GM13976 (cell line): ENCODE data around the gene SIRPA.

Experiments
- DNase-seq: peaks from one replicate; pipeline ENCODE4 v3.0.0; 2012; ENCODE audit warnings: low spot score
- CTCF ChIP-seq: IDR thresholded peaks from 2 replicates; pipeline ENCODE4 v1.5.1; 2012; ENCODE audit warnings: borderline replicate concordance, mild to moderate bottlenecking; ENCODE audit not compliant: insufficient read depth; ENCODE audit errors: extremely low read depth, missing control alignments, control extremely low read depth
- in situ Hi-C: fragments of 300-500 bp; cut with MboI; formaldehyde crosslinking; loops from one replicate; pipeline ENCODE4 v1.12.0; 2022; ENCODE audit warnings: low sequenced_read_pairs, mixed read lengths, inconsistent platforms; ENCODE audit not compliant: unreplicated experiment

The SIRPA gene

GRCh38 chr20:1983301-1983700, 88.1 kb downstream of the SIRPA start:
- in situ Hi-C loops: no loop called here
- no peak for TF ChIP-seq CTCF
- DNase-seq: no peak

GRCh38 chr20:1987826-1988225, 92.6 kb downstream of the SIRPA start:
- DNase-seq: no peak
- in situ Hi-C loops: no loop called here
- TF ChIP-seq CTCF: no peak
